WTC11 (cell line): ENCODE data around the gene RSPO3. TPM values are rescaled to one million over a fixed set of nuclear protein-coding genes. Genes with fewer than 3 reads are reported as not detected.

Source experiments
- ATAC-seq: fragments of 200-7000 bp; cut with Tn5 transposase; 2 replicates; pipeline ENCODE4 v1.10.0; 2021; ENCODE audit warnings: mild to moderate bottlenecking, moderate library complexity
- CTCF ChIA-PET: fragments of 300-600 bp; sonication (Branson Sonifier 250); formaldehyde crosslinking; loops from one replicate; lab custom pipeline; 2021; ENCODE audit warnings: antibody characterized with exemption; lab: Charles Lee
- POLR2A ChIA-PET: fragments of 350-600 bp; sonication (Branson Sonifier 250); formaldehyde crosslinking; loops from one replicate; lab custom pipeline; 2021; ENCODE audit warnings: antibody characterized with exemption; lab: Charles Lee
- DNase-seq: peaks from one replicate; pipeline ENCODE4 v3.0.0; 2021; ENCODE audit warnings: low spot score
- H3K27ac Mint-ChIP-seq: 2 replicates; pipeline ENCODE4 v1.8.0; 2021; ENCODE audit warnings: mixed read lengths
- H3K27me3 Mint-ChIP-seq: 2 replicates; pipeline ENCODE4 v1.8.0; 2021; ENCODE audit warnings: low read depth, mild to moderate bottlenecking, moderate library complexity, mixed read lengths
- H3K36me3 Mint-ChIP-seq: 2 replicates; pipeline ENCODE4 v1.8.0; 2021; ENCODE audit warnings: mixed read lengths
- H3K4me1 Mint-ChIP-seq: 2 replicates; pipeline ENCODE4 v1.8.0; 2022; ENCODE audit warnings: mixed read lengths
- H3K4me3 Mint-ChIP-seq: 2 replicates; pipeline ENCODE4 v1.8.0; 2021; ENCODE audit warnings: mild to moderate bottlenecking, moderate library complexity, mixed read lengths
- H3K9me3 Mint-ChIP-seq: 2 replicates; pipeline ENCODE4 v1.8.0; 2021; ENCODE audit warnings: mixed read lengths
- ELF4 ChIP-seq: sonication (generic); formaldehyde crosslinking; IDR thresholded peaks from 2 replicates; pipeline ENCODE4 v1.8.1; 2022; ENCODE audit warnings: low read depth, mild to moderate bottlenecking, moderate library complexity, missing genetic modification reagents
- ESRRA ChIP-seq: sonication (generic); formaldehyde crosslinking; IDR thresholded peaks from 2 replicates; pipeline ENCODE4 v1.8.1; 2022; ENCODE audit warnings: mild to moderate bottlenecking, missing genetic modification reagents, borderline replicate concordance
- IRF2 ChIP-seq: sonication (generic); formaldehyde crosslinking; IDR thresholded peaks from 2 replicates; pipeline ENCODE4 v1.8.0; 2022; ENCODE audit warnings: low read depth, missing genetic modification reagents, borderline replicate concordance
- NFE2L1 ChIP-seq: sonication (generic); formaldehyde crosslinking; IDR thresholded peaks from 2 replicates; pipeline ENCODE4 v1.8.1; 2023; ENCODE audit warnings: missing genetic modification reagents
- OVOL2 ChIP-seq: fragments of 250-450 bp; sonication (Bioruptor Pico); IDR thresholded peaks from 2 replicates; pipeline ENCODE4 v1.9.0; 2021; ENCODE audit warnings: mild to moderate bottlenecking, borderline replicate concordance
- TEAD1 ChIP-seq: sonication (generic); formaldehyde crosslinking; IDR thresholded peaks from 2 replicates; pipeline ENCODE4 v1.8.0; 2022; ENCODE audit warnings: mild to moderate bottlenecking, missing genetic modification reagents
- total RNA-seq: library from RNA; stranded (reverse); gene quantifications from 3 replicates; pipeline ENCODE4 v1.2.3, GENCODE V29; 2021
- TF ChIP-seq, protein P1 (sequence below): sonication (generic); formaldehyde crosslinking; IDR thresholded peaks from 2 replicates; pipeline ENCODE4 v1.8.1; 2023; ENCODE audit warnings: mild to moderate bottlenecking, missing genetic modification reagents
- TF ChIP-seq, protein P2 (sequence below): sonication (generic); formaldehyde crosslinking; conservative IDR thresholded peaks from 2 replicates; pipeline ENCODE4 v1.8.1; 2022; ENCODE audit warnings: mild to moderate bottlenecking, missing genetic modification reagents
- TF ChIP-seq, protein P3 (sequence below): sonication (generic); formaldehyde crosslinking; IDR thresholded peaks from 2 replicates; pipeline ENCODE4 v1.8.1; 2022; ENCODE audit warnings: low read depth, missing genetic modification reagents, borderline replicate concordance
- TF ChIP-seq, protein P4 (sequence below): fragments of 200-600 bp; IDR thresholded peaks from 2 replicates; pipeline ENCODE4 v1.8.0; 2022; ENCODE audit warnings: antibody characterized with exemption

Gene RSPO3
- total RNA-seq, 1 experiment from 2014 or later: not detected

DNA sequence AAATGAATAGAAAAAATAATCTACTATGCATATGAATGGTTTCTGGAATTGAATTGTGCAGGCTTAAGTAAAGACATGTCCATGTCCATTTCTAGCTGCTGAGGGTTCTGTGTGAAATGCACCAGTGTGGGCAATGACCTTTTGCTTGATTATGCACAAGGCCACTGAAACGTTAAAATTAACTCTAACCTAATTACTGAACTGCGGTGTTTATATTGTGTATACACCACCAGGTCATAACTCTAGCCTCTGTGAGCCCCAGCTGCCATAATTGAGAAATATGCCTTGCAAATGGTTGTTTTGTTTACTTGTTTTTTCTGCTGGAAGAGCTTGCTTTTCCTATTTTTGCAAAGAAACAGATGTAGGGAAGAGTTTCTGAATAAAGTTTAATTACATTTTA is 46.1 kb downstream of the RSPO3 start:
- H3K27me3 Mint-ChIP-seq: no peaks in the 10 kb centered on the region
- H3K4me3 Mint-ChIP-seq: no peak overlapping the region
- CTCF ChIA-PET: interaction anchor here (1.2 kb wide), 1 partner anchor 26 kb away, joined by 3 read pairs; no protein-coding TSS in a partner anchor
- POLR2A ChIA-PET: no interaction called here
- H3K9me3 Mint-ChIP-seq: peaks cover 32% of the 10 kb centered on the region
- peaks cover 29% of the 10 kb centered on the region for H3K4me1 Mint-ChIP-seq
- no peaks in the 10 kb centered on the region; the same call in 1 of the 2 replicates for H3K36me3 Mint-ChIP-seq
- H3K27ac Mint-ChIP-seq: no peak overlapping the region
- no peak for DNase-seq
- no peak for ATAC-seq
- no peak for TF ChIP-seq NFE2L1 (CRISPR knock-in tag)
- TF ChIP-seq, protein P1, sequence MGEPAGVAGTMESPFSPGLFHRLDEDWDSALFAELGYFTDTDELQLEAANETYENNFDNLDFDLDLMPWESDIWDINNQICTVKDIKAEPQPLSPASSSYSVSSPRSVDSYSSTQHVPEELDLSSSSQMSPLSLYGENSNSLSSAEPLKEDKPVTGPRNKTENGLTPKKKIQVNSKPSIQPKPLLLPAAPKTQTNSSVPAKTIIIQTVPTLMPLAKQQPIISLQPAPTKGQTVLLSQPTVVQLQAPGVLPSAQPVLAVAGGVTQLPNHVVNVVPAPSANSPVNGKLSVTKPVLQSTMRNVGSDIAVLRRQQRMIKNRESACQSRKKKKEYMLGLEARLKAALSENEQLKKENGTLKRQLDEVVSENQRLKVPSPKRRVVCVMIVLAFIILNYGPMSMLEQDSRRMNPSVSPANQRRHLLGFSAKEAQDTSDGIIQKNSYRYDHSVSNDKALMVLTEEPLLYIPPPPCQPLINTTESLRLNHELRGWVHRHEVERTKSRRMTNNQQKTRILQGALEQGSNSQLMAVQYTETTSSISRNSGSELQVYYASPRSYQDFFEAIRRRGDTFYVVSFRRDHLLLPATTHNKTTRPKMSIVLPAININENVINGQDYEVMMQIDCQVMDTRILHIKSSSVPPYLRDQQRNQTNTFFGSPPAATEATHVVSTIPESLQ (CRISPR knock-in tag): no peak
- TF ChIP-seq, protein P2, sequence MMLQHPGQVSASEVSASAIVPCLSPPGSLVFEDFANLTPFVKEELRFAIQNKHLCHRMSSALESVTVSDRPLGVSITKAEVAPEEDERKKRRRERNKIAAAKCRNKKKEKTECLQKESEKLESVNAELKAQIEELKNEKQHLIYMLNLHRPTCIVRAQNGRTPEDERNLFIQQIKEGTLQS (CRISPR knock-in tag): no peak
- TF ChIP-seq, all 79 proteins: peak for 0

DNA sequence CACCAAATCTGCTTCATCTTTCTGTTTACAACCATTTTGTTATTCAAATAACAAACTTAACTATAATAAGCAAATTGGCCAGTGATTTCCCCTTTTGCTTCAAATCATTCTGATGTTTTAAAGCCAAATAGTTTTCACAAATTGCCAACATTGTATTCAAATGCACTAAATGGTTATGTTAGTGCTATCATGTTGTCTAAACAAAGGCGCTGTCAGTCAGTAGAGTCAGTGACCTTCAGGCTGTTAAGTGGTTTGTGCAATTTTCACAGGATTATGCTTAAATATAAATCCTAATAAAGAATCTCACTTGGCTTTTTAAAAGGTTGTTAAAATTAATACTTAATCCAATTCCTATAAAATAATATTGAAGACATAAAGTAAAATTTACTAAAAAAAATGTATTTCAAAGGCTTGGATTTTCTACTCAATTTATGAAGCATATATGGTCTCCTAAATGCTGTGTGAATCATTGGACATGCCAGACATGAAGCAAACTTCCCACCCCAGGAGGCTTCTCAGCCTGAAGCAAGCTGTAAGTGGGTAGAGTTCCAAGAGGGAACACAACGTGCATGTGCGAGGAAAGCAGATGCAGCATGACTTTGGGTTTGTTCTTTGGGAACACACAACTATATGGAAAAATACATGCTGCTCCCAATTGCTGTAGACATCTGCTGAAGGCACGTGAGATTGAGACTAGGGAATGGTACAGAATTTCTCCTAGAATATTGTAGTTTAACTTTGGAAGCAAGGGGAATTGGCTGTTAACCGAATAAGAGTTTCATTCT is 54.9 kb downstream of the RSPO3 start:
- no peak for TF ChIP-seq TEAD1 (CRISPR knock-in tag)
- Mint-ChIP-seq H3K27ac (no peak overlapping the region), H3K9me3 (peaks cover 7% of the 10 kb centered on the region), H3K4me3 (no peak overlapping the region), H3K4me1 (no peaks in the 10 kb centered on the region), H3K36me3 (no peaks in the 10 kb centered on the region), H3K27me3 (no peaks in the 10 kb centered on the region)
- ChIA-PET CTCF (interaction anchor here (0.9 to 1.9 kb wide), 3 partner anchors 16 to 94 kb away, joined by 3 to 6 read pairs (median 4); partner anchors contain the start of gene RNF146), POLR2A (no interaction called here)
- no peak for DNase-seq
- no peak for ATAC-seq

DNA sequence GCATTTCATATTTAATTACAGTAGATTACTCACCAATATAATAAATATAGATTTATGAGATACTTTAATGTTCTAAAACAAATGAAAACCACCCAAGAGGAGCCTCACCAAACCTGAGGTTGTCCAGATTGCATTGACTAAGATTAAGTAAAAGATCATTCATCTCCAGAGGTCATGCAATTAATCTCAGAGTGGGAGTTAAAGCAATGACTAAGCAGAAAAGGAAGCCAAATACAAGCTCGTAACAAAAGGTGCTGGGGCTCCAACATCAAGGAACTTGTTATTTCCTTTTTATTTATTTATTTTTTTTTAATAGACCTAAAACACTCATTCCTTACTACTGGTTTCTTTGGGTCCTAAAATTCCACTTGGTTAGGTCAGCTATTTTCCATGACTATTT is 57.7 kb downstream of the RSPO3 start:
- DNase-seq: no peak
- Mint-ChIP-seq H3K9me3 (no peaks in the 10 kb centered on the region), H3K27me3 (no peaks in the 10 kb centered on the region), H3K4me1 (no peaks in the 10 kb centered on the region), H3K4me3 (no peak overlapping the region), H3K27ac (no peak overlapping the region), H3K36me3 (no peaks in the 10 kb centered on the region)
- no peak for TF ChIP-seq ELF4 (CRISPR knock-in tag)
- TF ChIP-seq, protein P3, sequence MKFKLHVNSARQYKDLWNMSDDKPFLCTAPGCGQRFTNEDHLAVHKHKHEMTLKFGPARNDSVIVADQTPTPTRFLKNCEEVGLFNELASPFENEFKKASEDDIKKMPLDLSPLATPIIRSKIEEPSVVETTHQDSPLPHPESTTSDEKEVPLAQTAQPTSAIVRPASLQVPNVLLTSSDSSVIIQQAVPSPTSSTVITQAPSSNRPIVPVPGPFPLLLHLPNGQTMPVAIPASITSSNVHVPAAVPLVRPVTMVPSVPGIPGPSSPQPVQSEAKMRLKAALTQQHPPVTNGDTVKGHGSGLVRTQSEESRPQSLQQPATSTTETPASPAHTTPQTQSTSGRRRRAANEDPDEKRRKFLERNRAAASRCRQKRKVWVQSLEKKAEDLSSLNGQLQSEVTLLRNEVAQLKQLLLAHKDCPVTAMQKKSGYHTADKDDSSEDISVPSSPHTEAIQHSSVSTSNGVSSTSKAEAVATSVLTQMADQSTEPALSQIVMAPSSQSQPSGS (CRISPR knock-in tag): no peak
- no peak for TF ChIP-seq ESRRA (CRISPR knock-in tag)
- TF ChIP-seq IRF2: no peak
- TF ChIP-seq, protein P4, sequence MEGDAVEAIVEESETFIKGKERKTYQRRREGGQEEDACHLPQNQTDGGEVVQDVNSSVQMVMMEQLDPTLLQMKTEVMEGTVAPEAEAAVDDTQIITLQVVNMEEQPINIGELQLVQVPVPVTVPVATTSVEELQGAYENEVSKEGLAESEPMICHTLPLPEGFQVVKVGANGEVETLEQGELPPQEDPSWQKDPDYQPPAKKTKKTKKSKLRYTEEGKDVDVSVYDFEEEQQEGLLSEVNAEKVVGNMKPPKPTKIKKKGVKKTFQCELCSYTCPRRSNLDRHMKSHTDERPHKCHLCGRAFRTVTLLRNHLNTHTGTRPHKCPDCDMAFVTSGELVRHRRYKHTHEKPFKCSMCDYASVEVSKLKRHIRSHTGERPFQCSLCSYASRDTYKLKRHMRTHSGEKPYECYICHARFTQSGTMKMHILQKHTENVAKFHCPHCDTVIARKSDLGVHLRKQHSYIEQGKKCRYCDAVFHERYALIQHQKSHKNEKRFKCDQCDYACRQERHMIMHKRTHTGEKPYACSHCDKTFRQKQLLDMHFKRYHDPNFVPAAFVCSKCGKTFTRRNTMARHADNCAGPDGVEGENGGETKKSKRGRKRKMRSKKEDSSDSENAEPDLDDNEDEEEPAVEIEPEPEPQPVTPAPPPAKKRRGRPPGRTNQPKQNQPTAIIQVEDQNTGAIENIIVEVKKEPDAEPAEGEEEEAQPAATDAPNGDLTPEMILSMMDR: no peak
- no peak for TF ChIP-seq OVOL2 (CRISPR knock-in tag)
- no peak for ATAC-seq
- POLR2A ChIA-PET: no interaction called here
- CTCF ChIA-PET: interaction anchor here (0.9 to 3.6 kb wide), 3 partner anchors 9 to 91 kb away, joined by 3 to 22 read pairs (median 4); partner anchors contain the start of gene RNF146
